ENCODE data around the gene POU2F2. TPM values are rescaled to one million over a fixed set of nuclear protein-coding genes. Genes with fewer than 3 reads are reported as not detected.

Gene POU2F2
- total RNA-seq, 2 experiments from 2014 or later: 33.5 to 59.5 TPM

- intact Hi-C loops (cut with micrococcal nuclease; ENCODE audit: unreplicated experiment): no loop called here
- Histone ChIP-seq H3K4me3 (ENCODE audit: low read depth, low read length, poor library complexity, severe bottlenecking) (no peak within 1 kb of the TSS), H2AFZ (ENCODE audit: low read length) (no peak within 1 kb of the TSS), H3K9me3 (ENCODE audit: low read length) (no peaks in the 10 kb centered on the region), H3K79me2 (ENCODE audit: insufficient read depth, low read depth, low read length) (no peaks in the 10 kb centered on the region), H3K36me3 (ENCODE audit: insufficient read depth, low read length) (no peaks in the 10 kb centered on the region), H3K4me2 (ENCODE audit: low read length) (no peak within 1 kb of the TSS), H4K20me1 (ENCODE audit: insufficient read depth, low read length) (no peaks in the 10 kb centered on the region), H3K4me1 (ENCODE audit: insufficient read depth, low read length, poor library complexity, severe bottlenecking) (peaks cover 5% of the 10 kb centered on the region), H3K9me2 (ENCODE audit: insufficient read depth, low read length) (no peaks in the 10 kb centered on the region), H3K27ac (ENCODE audit: low read depth, low read length, poor library complexity, severe bottlenecking) (no peak within 1 kb of the TSS)
- BruUV-seq (replicated peaks): no TSS peak
- ChIA-PET POLR2A (interaction anchor here (0.6 kb wide), 1 partner anchor 170 kb away, joined by 3 read pairs; no protein-coding TSS in a partner anchor), CTCF (ENCODE audit: unreplicated experiment) (no interaction called here)
- no peak for TF ChIP-seq EZH2phosphoT487 (IDR thresholded peaks at IDR 0.05; ENCODE audit: borderline replicate concordance, low read depth, low read length)
- TF ChIP-seq, protein P1, sequence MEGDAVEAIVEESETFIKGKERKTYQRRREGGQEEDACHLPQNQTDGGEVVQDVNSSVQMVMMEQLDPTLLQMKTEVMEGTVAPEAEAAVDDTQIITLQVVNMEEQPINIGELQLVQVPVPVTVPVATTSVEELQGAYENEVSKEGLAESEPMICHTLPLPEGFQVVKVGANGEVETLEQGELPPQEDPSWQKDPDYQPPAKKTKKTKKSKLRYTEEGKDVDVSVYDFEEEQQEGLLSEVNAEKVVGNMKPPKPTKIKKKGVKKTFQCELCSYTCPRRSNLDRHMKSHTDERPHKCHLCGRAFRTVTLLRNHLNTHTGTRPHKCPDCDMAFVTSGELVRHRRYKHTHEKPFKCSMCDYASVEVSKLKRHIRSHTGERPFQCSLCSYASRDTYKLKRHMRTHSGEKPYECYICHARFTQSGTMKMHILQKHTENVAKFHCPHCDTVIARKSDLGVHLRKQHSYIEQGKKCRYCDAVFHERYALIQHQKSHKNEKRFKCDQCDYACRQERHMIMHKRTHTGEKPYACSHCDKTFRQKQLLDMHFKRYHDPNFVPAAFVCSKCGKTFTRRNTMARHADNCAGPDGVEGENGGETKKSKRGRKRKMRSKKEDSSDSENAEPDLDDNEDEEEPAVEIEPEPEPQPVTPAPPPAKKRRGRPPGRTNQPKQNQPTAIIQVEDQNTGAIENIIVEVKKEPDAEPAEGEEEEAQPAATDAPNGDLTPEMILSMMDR (conservative IDR thresholded peaks at IDR 0.05; ENCODE audit: low read length): no peak
- no peak for DNase-seq (ENCODE audit: low spot score)
These were observed 62.5 kb downstream of the POU2F2 start, which contains the start of gene GRIK5 for GRCh38 chr19:42069619-42070351. TSS of gene GRIK5 (minus strand) at chr19:42070206. CDS start at chr19:42065770, 4,436 bp downstream.

GRCh38 chr19:42068756-42069571 lies 63.3 kb downstream of the POU2F2 start:
- Histone ChIP-seq H3K9me3 (ENCODE audit: low read length) (no peaks in the 10 kb centered on the region), H3K4me1 (ENCODE audit: insufficient read depth, low read length, poor library complexity, severe bottlenecking) (no peaks in the 10 kb centered on the region), H3K9me2 (ENCODE audit: insufficient read depth, low read length) (no peaks in the 10 kb centered on the region), H4K20me1 (ENCODE audit: insufficient read depth, low read length) (no peaks in the 10 kb centered on the region), H3K79me2 (ENCODE audit: insufficient read depth, low read depth, low read length) (no peaks in the 10 kb centered on the region), H3K36me3 (ENCODE audit: insufficient read depth, low read length) (no peaks in the 10 kb centered on the region), H3K4me3 (ENCODE audit: low read depth, low read length, poor library complexity, severe bottlenecking) (no peak overlapping the region), H2AFZ (ENCODE audit: low read length) (no peak overlapping the region), H3K27ac (ENCODE audit: low read depth, low read length, poor library complexity, severe bottlenecking) (no peak overlapping the region), H3K4me2 (ENCODE audit: low read length) (no peak overlapping the region)
- POLR2A ChIA-PET: no interaction called here
- no TSS peak for BruUV-seq (replicated peaks)
- intact Hi-C loops (cut with micrococcal nuclease; ENCODE audit: unreplicated experiment): no loop called here
- DNase-seq (ENCODE audit: low spot score): no peak
- TF ChIP-seq EZH2phosphoT487 (IDR thresholded peaks at IDR 0.05; ENCODE audit: borderline replicate concordance, low read depth, low read length): no peak
- TF ChIP-seq, protein P1 (conservative IDR thresholded peaks at IDR 0.05; ENCODE audit: low read length): no peak
- CTCF ChIA-PET (ENCODE audit: unreplicated experiment): no interaction called here

All from OCI-LY7 (cell line).